Ramos (cell line): ENCODE measurements around the gene GPR137.

Source experiments
- in situ Hi-C: fragments of 300-500 bp; cut with MboI; formaldehyde crosslinking; loops from one replicate; pipeline ENCODE4 v1.14.3; 2022; ENCODE audit warnings: low sequenced_read_pairs; ENCODE audit not compliant: unreplicated experiment

The GPR137 gene

GRCh38 chr11:64333556-64333955 is 47.9 kb downstream of the GPR137 start:
- in situ Hi-C loops, result no loop called here

GRCh38 chr11:64334764-64335735 is 49.4 kb downstream of the GPR137 start:
- in situ Hi-C loops, result no loop called here

GRCh38 chr11:64337538-64338249 is 52.0 kb downstream of the GPR137 start:
- in situ Hi-C loops, result no loop called here

- in situ Hi-C loops, result no loop called here
These were observed 53.1 kb downstream of the GPR137 start for GRCh38 chr11:64338716-64339115.
